ENCODE measurements around the gene FOLR1. TPM values are rescaled to one million over a fixed set of nuclear protein-coding genes. Genes with fewer than 3 reads are reported as not detected.

FOLR1 gene
- total and polyA plus RNA-seq, 2 donors (not counting 1 experiment from before 2014, with no cell fraction given) = 0.15 TPM; not detected in 1

GRCh38 chr11:72242141-72242540 lies 50.2 kb downstream of the FOLR1 start:
- TF ChIP-seq, protein P1, sequence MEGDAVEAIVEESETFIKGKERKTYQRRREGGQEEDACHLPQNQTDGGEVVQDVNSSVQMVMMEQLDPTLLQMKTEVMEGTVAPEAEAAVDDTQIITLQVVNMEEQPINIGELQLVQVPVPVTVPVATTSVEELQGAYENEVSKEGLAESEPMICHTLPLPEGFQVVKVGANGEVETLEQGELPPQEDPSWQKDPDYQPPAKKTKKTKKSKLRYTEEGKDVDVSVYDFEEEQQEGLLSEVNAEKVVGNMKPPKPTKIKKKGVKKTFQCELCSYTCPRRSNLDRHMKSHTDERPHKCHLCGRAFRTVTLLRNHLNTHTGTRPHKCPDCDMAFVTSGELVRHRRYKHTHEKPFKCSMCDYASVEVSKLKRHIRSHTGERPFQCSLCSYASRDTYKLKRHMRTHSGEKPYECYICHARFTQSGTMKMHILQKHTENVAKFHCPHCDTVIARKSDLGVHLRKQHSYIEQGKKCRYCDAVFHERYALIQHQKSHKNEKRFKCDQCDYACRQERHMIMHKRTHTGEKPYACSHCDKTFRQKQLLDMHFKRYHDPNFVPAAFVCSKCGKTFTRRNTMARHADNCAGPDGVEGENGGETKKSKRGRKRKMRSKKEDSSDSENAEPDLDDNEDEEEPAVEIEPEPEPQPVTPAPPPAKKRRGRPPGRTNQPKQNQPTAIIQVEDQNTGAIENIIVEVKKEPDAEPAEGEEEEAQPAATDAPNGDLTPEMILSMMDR (conservative IDR thresholded peaks at IDR 0.05 in 1 of 2, IDR thresholded peaks at IDR 0.05 in 1 of 2; ENCODE audit: low read depth in 1 of 2, low read length in 2 of 2) = no peak
- TF ChIP-seq EZH2 (IDR thresholded peaks at IDR 0.05; ENCODE audit: low read length, missing control alignments) = no peak
- Histone ChIP-seq H3K9me3 (ENCODE audit: control insufficient read depth, insufficient read depth, low read depth, low read length) (no peaks in the 10 kb centered on the region), H4K20me1 (ENCODE audit: control insufficient read depth, extremely low read depth, insufficient read depth, low read length) (peaks cover 2% of the 10 kb centered on the region), H3K27me3 (ENCODE audit: control insufficient read depth, insufficient read depth, low read length) (peaks cover 53% of the 10 kb centered on the region), H3K27ac (ENCODE audit: insufficient read depth, low read length) (no peak overlapping the region), H2AFZ (ENCODE audit: low read length) (no peak overlapping the region), H3K36me3 (ENCODE audit: control insufficient read depth, insufficient read depth, low read length) (peaks cover 11% of the 10 kb centered on the region), H3K4me2 (ENCODE audit: extremely low read depth, insufficient read depth, low read length) (no peak overlapping the region), H3K4me1 (ENCODE audit: control insufficient read depth, extremely low read depth, insufficient read depth, low read length) (peaks cover 3% of the 10 kb centered on the region), H3K9ac (ENCODE audit: insufficient read depth, low read length) (no peak overlapping the region), H3K79me2 (ENCODE audit: control insufficient read depth, insufficient read depth, low read length) (no peaks in the 10 kb centered on the region), H3K4me3 (replicated peaks in 1 of 4; ENCODE audit: control extremely low read depth in 1 of 4, insufficient read depth in 1 of 4, low read depth in 3 of 4, low read length in 4 of 4) (no peak overlapping the region)
- DNase-seq (ENCODE audit: low read depth in 2 of 2) = no peak

DNA sequence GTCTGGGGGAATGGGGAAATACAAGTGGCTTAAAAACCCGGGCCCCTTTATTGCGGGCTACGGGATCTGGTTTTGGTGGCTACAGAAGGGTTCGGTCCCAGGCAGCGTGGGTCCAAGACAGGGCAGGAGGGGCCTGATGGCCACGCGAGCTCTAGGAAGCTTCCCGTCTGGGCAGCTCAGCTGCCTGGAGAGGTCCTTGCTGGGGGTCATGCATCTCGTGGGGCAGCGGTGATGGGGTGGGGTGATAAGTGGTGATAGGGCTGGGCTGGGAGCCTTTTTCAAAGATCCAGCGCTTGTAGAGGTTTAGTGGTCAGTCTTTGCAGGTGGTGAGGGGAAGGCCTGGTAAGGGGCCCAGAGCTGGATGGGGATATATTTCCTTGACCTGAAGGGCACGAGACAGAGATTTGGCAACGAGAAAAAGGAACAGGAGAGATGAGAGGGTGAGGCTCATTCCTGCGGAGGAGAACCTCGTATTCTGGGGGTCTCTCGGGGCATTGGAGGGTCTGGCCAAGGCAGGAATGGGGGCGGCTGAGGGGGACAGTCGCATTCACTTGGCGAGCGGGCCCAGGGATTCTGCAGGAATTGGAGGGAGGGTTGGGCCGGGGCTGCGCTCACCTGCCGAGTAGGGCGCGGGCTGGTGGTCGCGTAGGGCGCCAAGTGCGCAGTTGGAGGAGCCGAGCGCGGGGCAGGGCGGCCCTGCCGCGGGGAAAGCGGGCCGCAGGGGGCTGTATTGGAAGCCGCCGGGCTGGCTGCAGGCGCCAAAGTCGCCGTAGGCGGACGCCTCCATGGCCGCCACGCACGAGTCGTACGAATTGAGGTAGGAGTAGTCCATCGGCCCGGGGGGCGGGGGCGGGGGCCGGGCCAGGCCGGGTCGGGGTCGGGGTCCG lies 51.5 kb downstream of the FOLR1 start:
- peaks cover 3% of the 10 kb centered on the region for H3K4me1 ChIP-seq (ENCODE audit: control insufficient read depth, extremely low read depth, insufficient read depth, low read length)
- H3K9ac ChIP-seq (ENCODE audit: insufficient read depth, low read length) = no peak overlapping the region
- H3K4me3 ChIP-seq (replicated peaks in 1 of 4; ENCODE audit: control extremely low read depth in 1 of 4, insufficient read depth in 1 of 4, low read depth in 3 of 4, low read length in 4 of 4) = no peak overlapping the region
- H3K27ac ChIP-seq (ENCODE audit: insufficient read depth, low read length) = no peak overlapping the region
- no peaks in the 10 kb centered on the region for H4K20me1 ChIP-seq (ENCODE audit: control insufficient read depth, extremely low read depth, insufficient read depth, low read length)
- H3K27me3 ChIP-seq (ENCODE audit: control insufficient read depth, insufficient read depth, low read length) = peaks cover 63% of the 10 kb centered on the region
- no peak overlapping the region for H3K4me2 ChIP-seq (ENCODE audit: extremely low read depth, insufficient read depth, low read length)
- H3K9me3 ChIP-seq (ENCODE audit: control insufficient read depth, insufficient read depth, low read depth, low read length) = no peaks in the 10 kb centered on the region
- no peak for DNase-seq (ENCODE audit: low read depth in 2 of 2)
- H2AFZ ChIP-seq (ENCODE audit: low read length) = no peak overlapping the region
- TF ChIP-seq, protein P1 (conservative IDR thresholded peaks at IDR 0.05 in 1 of 2, IDR thresholded peaks at IDR 0.05 in 1 of 2; ENCODE audit: low read depth in 1 of 2, low read length in 2 of 2) = no peak
- peak; percentile 60 for TF ChIP-seq EZH2 (IDR thresholded peaks at IDR 0.05; ENCODE audit: low read length, missing control alignments)
- peaks cover under 1% of the 10 kb centered on the region for H3K36me3 ChIP-seq (ENCODE audit: control insufficient read depth, insufficient read depth, low read length)
- H3K79me2 ChIP-seq (ENCODE audit: control insufficient read depth, insufficient read depth, low read length) = no peaks in the 10 kb centered on the region

GRCh38 chr11:72244060-72244360 lies 52.1 kb downstream of the FOLR1 start, which contains the start of gene PHOX2A:
Gene PHOX2A, minus strand, starts transcription at chr11:72244176. Its CDS starts 172 bp downstream, at chr11:72244004.
- Histone ChIP-seq H3K27me3 (ENCODE audit: control insufficient read depth, insufficient read depth, low read length) (peaks cover 66% of the 10 kb centered on the region), H4K20me1 (ENCODE audit: control insufficient read depth, extremely low read depth, insufficient read depth, low read length) (no peaks in the 10 kb centered on the region), H3K4me2 (ENCODE audit: extremely low read depth, insufficient read depth, low read length) (no peak within 1 kb of the TSS), H2AFZ (ENCODE audit: low read length) (no peak within 1 kb of the TSS), H3K36me3 (ENCODE audit: control insufficient read depth, insufficient read depth, low read length) (no peaks in the 10 kb centered on the region), H3K79me2 (ENCODE audit: control insufficient read depth, insufficient read depth, low read length) (no peaks in the 10 kb centered on the region), H3K9me3 (ENCODE audit: control insufficient read depth, insufficient read depth, low read depth, low read length) (no peaks in the 10 kb centered on the region), H3K27ac (ENCODE audit: insufficient read depth, low read length) (no peak within 1 kb of the TSS), H3K9ac (ENCODE audit: insufficient read depth, low read length) (no peak within 1 kb of the TSS), H3K4me3 (replicated peaks in 1 of 4; ENCODE audit: control extremely low read depth in 1 of 4, insufficient read depth in 1 of 4, low read depth in 3 of 4, low read length in 4 of 4) (no peak within 1 kb of the TSS), H3K4me1 (ENCODE audit: control insufficient read depth, extremely low read depth, insufficient read depth, low read length) (peaks cover 3% of the 10 kb centered on the region)
- no peak for DNase-seq (ENCODE audit: low read depth in 2 of 2)
- no peak for TF ChIP-seq EZH2 (IDR thresholded peaks at IDR 0.05; ENCODE audit: low read length, missing control alignments)
- TF ChIP-seq, protein P1 (conservative IDR thresholded peaks at IDR 0.05 in 1 of 2, IDR thresholded peaks at IDR 0.05 in 1 of 2; ENCODE audit: low read depth in 1 of 2, low read length in 2 of 2) = no peak
